ENCODE results near the gene FAT4.

Gene FAT4

DNA sequence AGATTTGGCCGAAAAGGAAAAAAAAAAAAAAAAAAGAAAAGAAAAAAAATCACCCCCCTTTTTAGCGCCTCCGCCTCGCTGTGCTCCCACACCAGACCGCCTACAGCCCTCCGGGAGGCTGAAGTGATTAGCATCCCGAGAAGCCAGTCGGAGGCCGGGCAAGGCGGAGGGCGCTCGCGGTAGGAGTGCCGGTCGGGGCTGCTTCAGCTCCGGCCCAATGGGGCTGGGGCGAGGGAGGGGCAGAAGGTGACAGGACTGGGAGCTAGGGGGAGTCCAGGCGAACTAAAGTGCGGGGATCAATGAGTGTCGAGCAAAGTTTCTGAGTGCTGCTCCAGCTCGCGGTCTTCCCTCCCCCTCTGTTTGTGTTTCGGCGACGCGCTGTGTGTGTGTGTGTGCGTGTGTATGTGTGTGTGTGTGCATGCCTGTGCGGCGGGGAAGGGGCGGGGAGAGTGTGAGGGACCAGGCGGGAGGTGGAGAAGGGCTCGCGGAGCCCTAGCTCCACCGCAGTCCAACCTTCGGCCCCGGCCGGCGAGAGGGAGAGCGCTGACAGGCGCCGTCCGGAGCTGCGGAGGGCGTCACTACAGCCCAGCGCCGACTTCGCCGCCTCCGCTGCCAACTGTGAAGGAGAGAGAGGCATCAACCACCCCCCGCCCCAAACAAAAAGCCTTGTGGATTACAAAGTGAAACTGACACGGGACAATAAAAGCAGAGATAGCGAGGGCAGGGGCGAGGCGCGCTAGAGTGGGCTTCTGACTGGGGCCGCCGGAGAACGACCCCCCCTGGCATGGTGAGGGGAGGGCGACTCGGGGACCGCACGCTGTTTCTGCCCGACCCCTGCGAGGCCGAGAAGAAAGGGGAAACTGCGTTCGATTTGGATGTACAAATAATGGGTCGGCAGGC, at the start of gene FAT4:
TSS of gene FAT4 (plus strand) at position 280 of the 900 bp plus-strand sequence. CDS start 1,457 bp downstream, outside the sequence.
- peak; percentile 94 for DNase-seq (ENCODE audit: low spot score)

DNA sequence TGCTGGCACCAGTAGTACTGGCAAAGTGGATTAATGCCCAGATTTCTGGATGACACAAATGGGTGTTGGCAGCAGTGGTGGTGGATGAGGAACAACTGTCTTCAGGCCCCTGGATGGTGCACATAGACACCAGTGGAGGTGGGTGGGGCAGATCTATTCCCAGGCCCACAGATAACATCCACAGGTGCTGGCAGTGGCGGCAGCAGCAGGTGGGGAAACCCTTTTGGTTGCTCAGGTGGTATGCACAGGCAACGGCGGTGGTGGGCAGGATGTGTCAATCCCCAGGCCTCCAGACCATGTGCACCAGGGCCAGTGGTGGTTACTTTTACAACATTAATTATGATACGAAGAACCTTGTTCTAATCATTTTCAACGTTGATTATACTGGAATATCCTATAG, 48.9 kb upstream of the FAT4 start:
- no peak for DNase-seq (ENCODE audit: low spot score)

- peak; percentile 11 for DNase-seq (ENCODE audit: low spot score)
Measured at GRCh38 chr4:125266901-125267604, 47.7 kb upstream of the FAT4 start.

- no peak for DNase-seq (ENCODE audit: low spot score)
Measured at GRCh38 chr4:125267630-125268029, 47.1 kb upstream of the FAT4 start.

DNA sequence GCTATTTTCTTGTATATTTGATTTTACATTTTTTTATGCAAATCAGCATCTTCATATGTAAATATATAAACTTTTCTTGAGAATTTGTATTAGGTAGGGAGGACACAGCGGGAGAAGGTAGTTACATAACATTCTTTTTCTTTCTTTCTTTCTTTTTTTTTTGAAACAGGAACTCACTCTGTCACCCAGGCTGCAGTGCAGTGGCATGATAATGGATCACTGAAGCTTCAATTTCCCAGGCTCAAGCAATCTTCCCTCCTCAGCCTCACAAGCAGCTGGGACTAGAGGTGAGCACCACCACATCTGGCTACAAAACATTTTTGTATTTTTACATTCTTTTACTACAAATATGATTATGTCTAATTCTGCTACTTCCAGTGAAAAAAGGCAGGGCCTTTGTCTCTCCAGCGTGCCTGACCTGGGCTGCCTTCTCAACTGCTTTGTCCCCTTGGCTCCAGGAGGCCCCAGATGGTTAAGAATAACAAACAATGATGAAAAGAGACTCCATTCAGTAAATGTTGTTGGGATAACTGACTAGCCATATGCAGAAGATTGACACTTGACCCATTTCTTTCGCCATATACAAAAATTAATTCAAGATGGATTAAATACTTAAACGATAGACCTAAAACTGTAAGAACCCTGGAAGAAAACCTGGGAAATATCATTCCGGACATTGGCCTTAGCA, 46.5 kb upstream of the FAT4 start:
- DNase-seq (ENCODE audit: low spot score) = no peak

- DNase-seq (ENCODE audit: low spot score) = no peak
Measured at GRCh38 chr4:125276811-125277210, 37.9 kb upstream of the FAT4 start.

DNA sequence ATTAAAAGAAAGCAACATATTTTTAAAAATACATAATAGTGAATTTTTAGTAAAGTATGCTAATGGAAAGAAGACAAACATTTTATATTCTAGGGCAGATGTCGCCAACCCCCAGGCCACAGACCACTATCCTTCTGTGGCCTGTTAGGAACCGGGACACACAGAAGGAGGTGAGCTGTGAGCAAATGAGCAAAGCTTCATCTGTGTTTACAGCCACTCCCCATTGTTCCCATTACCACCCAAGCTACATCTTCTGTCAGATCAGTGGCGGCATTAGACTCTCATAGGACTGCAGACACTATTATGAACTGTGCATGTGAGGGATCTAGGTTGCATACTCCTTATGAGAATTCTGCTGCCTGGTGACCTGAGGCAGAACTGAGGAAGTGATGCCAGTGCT, 37.0 kb upstream of the FAT4 start:
- no peak for DNase-seq (ENCODE audit: low spot score)

- no peak for DNase-seq (ENCODE audit: low spot score)
Measured at GRCh38 chr4:125280892-125281403, 33.8 kb upstream of the FAT4 start.

GRCh38 chr4:125283707-125284279, 31.0 kb upstream of the FAT4 start:
- DNase-seq (ENCODE audit: low spot score) = peak; percentile 23

DNA sequence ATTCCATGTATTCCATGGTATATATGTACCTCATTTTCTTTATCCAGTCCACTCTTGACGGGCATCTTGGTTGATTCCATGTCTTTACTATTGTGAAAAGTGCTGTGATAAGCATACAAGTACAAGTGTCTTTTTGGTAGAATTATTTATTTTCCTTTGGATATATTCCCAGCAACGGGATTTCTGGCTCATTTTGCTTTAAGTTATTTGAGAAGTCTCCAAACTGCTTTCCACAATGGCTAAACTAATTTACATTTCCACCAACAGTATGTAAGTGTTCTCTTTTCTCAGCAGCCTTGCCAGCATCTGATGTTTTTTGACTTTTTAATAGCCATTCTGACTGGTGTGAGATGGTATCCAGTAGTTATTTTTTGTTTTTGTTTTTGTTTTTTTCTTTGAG, 17.6 kb upstream of the FAT4 start:
- DNase-seq (ENCODE audit: low spot score) = no peak

GRCh38 chr4:125303058-125303457, 11.7 kb upstream of the FAT4 start:
- DNase-seq (ENCODE audit: low spot score) = no peak

GRCh38 chr4:125303821-125304220, 10.9 kb upstream of the FAT4 start:
- DNase-seq (ENCODE audit: low spot score) = no peak

DNA sequence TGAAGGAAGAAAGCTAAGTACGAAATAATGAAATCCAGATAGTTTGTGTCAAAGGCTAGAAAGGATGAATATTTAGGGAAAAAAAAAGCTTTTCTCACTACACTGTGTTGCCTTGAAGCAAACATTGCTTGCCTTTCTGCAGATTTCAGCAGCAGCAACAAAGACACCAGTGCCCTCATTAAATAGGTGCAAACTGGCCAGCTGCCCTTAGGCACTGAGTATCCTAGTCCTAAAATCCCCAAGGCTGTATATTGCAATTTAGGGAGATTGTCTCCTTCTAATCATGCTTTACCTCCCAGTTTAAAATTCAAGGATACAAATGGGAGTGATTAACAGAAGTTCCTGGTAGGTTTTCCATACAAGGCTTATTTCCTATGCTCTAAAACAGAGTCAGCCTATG, 8.6 kb upstream of the FAT4 start:
- no peak for DNase-seq (ENCODE audit: low spot score)

GRCh38 chr4:125306533-125306932, 8.2 kb upstream of the FAT4 start:
- no peak for DNase-seq (ENCODE audit: low spot score)

- no peak for DNase-seq (ENCODE audit: low spot score)
Measured at GRCh38 chr4:125311503-125311902, 3.3 kb upstream of the FAT4 start.

DNA sequence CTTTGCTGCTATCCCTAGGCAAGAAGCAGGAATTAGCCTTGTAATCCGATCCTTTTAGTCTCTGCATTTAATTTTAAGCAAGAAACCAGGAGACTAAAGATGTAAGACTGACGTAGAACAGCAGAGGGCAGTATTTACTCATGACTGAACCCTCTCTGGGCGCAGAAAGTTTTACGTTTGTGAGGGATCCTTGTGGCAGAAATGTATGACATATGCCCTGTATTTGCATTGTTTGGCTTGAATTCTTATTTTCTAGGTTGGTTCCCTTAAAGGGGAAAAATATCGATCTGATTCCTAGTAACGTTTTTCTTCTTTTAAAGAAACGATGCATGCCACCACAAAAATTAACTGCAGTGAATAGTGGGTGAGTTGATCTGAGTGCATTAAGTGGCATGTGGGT, 1.3 kb upstream of the FAT4 start:
- DNase-seq (ENCODE audit: low spot score) = peak; percentile 56

- no peak for DNase-seq (ENCODE audit: low spot score)
Measured at GRCh38 chr4:125313989-125314667, 627 bp upstream of the FAT4 start.

GRCh38 chr4:125315576-125316400, 1.0 kb downstream of the FAT4 start:
- peak; percentile 56 for DNase-seq (ENCODE audit: low spot score)

GRCh38 chr4:125316401-125316790, 1.6 kb downstream of the FAT4 start:
- DNase-seq (ENCODE audit: low spot score) = peak; percentile 29

DNA sequence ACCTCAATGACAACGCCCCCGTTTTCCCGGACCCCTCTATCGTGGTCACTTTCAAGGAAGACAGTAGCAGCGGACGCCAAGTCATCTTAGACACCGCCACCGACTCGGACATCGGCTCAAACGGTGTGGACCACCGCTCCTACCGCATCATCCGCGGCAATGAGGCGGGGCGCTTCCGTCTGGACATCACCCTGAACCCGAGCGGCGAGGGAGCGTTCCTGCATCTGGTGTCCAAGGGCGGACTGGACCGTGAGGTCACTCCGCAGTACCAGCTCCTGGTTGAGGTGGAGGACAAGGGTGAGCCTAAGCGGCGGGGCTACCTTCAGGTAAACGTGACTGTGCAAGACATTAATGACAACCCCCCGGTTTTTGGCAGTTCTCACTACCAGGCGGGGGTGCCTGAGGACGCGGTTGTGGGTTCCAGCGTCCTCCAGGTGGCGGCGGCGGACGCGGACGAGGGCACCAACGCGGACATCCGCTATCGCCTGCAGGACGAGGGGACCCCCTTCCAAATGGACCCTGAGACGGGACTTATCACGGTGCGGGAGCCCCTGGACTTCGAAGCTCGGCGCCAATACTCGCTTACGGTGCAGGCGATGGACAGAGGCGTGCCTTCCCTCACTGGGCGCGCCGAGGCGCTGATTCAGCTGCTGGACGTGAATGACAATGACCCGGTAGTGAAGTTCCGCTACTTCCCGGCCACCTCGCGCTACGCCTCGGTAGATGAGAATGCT, 2.2 kb downstream of the FAT4 start:
- peak; percentile 39 for DNase-seq (ENCODE audit: low spot score)
